Raji (cell line): ENCODE data around the gene MS4A15.

Experiments used
- POLR2A ChIP-seq: IDR thresholded peaks from 2 replicates; pipeline ENCODE4 v1.6.1; 2011; ENCODE audit warnings: low read depth, low read length, control low read depth; ENCODE audit not compliant: insufficient read depth

Gene MS4A15

GRCh38 chr11:60783141-60783484 is 26.4 kb downstream of the MS4A15 start:
- TF ChIP-seq POLR2A = no peak

DNA sequence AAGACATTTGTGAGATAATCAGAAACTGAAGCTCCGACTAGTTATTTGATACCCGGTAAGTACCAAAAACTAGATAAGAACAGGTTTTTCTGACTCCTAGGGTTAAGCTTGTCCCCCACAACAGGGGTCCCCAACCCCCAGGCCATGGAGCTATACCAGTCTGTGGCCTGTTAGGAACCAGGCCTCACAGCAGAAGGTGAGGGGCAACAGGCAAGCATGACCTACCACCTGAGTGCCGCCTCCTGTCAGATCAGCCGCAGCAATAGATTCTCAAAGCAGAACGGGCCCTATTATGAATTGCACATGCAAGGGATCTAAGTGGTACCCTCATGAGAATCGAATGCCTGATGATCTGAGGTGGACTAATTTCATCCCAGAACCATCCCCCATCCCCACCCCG is 27.2 kb downstream of the MS4A15 start:
- no peak for TF ChIP-seq POLR2A

DNA sequence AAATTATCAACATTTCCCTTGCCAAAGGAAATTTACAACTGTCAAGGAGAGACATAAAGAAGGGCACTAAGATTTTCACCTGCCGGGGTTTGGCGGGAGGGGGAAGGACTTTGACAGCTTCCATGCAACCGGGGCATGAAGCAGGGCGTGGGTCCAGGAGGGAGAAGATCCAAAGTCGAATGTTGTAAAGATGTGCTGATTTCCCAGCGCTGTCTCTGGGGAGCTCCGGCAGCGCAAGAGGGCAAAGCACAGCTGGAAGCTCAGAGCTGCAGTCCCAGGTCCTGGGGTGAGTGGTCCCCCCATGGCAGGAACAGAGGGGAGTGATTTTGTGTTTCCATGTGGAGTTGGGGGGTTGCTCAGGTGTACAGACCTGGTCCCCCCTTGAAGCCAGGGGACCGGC is 28.5 kb downstream of the MS4A15 start, which contains the start of gene MS4A10:
Gene MS4A10 (plus strand): TSS at position 198 of the 400 bp plus-strand sequence. CDS start 5,003 bp downstream, outside the sequence.
- no peak for TF ChIP-seq POLR2A

GRCh38 chr11:60785806-60786361 is 29.2 kb downstream of the MS4A15 start:
- no peak for TF ChIP-seq POLR2A

DNA sequence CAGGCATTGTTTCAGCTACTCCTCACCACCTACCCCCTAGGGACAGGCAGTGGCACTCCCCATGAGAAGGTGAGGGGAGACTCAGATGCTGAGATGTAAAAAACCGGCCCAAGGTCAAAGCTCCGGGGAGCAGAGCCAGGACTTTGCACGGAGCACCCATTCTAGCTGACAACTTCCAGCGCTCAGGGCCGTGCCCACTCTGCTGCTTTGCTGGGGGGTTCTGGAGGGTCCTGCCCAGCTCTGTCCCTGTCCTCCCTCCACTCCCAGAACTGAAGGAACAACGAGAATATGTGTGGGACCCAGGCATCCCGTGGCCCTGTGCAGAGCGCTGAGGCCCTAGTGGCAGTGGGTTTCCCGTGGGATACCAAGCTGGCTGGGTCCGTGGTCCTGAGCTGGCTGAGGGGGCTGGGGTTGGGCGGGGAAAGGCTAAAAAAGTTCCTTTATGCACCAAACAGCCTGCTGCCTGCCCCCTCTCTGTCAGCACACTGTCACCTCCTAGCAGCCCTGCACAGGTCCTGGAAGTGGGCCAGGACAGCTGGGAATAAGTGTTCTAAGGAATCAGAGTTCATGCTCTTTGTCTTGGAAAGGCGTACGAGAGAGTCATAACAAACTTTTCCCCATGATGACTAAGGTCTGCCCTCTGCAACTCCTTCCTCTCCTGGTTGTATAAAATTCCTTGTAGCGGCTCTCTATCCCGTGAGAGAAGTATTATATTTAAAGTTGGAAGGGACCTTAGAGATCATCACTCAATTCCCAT is 30.3 kb downstream of the MS4A15 start:
- no peak for TF ChIP-seq POLR2A

- no peak for TF ChIP-seq POLR2A
Measured at GRCh38 chr11:60788401-60789125, 31.9 kb downstream of the MS4A15 start.

GRCh38 chr11:60790726-60791125 is 34.1 kb downstream of the MS4A15 start:
- TF ChIP-seq POLR2A = no peak

DNA sequence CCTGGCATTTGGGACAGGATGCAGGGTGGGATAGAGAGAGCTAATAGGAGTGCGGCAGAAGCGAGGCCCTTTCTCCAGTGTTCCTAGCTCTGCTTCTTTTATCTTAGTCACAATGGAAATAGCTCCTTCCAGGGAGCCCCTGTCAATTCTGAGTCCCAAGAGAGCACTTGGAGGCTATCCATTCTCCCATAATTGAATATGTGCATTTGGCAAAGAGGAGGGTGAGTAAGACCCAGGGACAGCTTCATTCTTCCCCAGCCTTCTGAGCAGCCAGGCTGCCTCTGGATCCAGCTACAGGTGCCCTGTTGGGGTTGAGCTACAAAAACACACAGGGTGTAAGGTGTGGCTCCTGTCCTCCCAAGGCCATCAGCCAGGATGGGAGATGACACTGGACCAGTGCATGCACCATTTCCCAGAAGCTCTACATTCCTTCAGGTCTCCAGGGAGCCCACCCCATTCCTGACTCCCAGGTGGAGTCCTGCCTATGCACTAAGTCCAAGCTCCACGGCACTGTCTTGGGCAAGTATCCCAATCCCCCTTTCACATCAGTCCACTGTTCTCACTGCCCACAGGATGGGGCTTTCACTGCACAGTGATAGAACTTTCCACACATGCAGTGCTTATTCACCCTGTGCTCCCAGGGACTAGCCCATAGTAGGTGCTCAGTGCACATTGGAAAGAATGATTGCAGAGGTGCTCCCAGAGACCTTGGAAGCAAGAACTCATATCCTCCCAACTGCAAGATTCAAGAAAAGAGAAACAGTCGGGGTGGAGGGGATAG is 34.7 kb downstream of the MS4A15 start:
- TF ChIP-seq POLR2A = no peak

DNA sequence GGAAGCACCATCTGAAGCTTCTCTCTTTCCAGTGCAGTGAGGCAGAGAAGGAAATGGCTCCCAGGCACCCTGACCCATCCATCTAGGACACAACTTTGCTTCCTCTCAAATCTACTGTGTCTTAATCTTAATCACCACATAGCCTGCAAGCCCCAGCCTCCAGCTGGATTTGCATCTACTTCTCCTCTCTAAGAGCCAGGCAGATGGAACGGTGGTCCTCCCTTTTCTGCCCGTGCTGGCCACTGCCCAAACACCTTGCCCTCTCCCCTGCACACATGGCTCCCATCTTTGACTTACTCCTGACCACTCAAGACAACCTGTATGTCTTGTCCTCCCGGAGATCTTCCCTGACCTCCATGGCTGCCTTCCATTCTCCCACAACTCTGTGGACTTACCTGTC is 35.9 kb downstream of the MS4A15 start:
- no peak for TF ChIP-seq POLR2A

- no peak for TF ChIP-seq POLR2A
Measured at GRCh38 chr11:60795291-60795690, 38.6 kb downstream of the MS4A15 start.

GRCh38 chr11:60797846-60798630 is 41.4 kb downstream of the MS4A15 start:
- TF ChIP-seq POLR2A = no peak

- no peak for TF ChIP-seq POLR2A
Measured at GRCh38 chr11:60798631-60799030, 42.0 kb downstream of the MS4A15 start.

- TF ChIP-seq POLR2A = no peak
Measured at GRCh38 chr11:60801194-60801593, 44.5 kb downstream of the MS4A15 start.

- TF ChIP-seq POLR2A = no peak
Measured at GRCh38 chr11:60803273-60803936, 46.7 kb downstream of the MS4A15 start.
